Suppressor macrophage treated with lipopolysaccharide for 1 hour (primary cell): Measurements from ENCODE around the gene KCP.

Source experiments
- DNase-seq, 3 donors: peaks; one replicate each; pipeline ENCODE4 v3.0.0-alpha.2; 2020 to 2022

The KCP gene

DNA sequence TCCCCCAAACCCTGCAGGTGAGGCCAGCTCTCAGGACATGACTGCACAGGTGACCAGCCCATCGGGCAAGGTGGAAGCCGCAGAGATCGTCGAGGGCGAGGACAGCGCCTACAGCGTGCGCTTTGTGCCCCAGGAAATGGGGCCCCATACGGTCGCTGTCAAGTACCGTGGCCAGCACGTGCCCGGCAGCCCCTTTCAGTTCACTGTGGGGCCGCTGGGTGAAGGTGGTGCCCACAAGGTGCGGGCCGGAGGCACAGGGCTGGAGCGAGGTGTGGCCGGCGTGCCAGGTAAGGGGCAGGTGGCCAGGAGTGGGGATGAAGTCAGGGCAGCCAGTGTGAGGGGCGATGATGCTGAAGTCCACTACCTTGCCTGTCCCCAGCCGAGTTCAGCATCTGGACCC is 56.1 kb downstream of the KCP start:
- DNase-seq = no peak

DNA sequence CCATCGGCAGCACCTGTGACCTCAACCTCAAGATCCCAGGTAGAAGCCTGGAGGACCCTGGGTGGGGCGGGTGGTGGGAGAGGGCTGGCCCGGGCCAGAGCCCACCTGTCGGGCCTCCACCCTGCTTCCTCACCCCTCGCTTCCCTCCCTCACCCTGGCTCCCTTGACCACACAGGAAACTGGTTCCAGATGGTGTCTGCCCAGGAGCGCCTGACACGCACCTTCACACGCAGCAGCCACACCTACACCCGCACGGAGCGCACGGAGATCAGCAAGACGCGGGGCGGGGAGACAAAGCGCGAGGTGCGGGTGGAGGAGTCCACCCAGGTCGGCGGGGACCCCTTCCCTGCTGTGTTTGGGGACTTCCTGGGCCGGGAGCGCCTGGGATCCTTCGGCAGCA is 56.7 kb downstream of the KCP start:
- DNase-seq = no peak

- DNase-seq = no peak
These were observed 57.8 kb downstream of the KCP start for GRCh38 chr7:128852537-128853254.

GRCh38 chr7:128849804-128850490 is 60.6 kb downstream of the KCP start:
- DNase-seq = no peak

DNA sequence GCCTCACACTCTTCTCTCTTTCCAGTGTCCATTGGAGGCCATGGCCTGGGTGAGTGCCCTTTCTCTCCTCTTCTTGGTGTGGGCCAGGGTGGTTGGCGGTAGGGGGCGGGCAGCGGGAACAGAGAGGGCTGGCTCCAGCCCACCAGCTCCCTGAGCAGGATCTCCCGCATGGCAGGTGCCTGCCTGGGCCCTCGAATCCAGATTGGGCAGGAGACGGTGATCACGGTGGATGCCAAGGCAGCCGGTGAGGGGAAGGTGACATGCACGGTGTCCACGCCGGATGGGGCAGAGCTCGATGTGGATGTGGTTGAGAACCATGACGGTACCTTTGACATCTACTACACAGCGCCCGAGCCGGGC is 61.4 kb downstream of the KCP start:
- DNase-seq = no peak

- no peak for DNase-seq
These were observed 62.0 kb downstream of the KCP start for GRCh38 chr7:128848289-128849155.

GRCh38 chr7:128847721-128848211 is 62.7 kb downstream of the KCP start:
- no peak for DNase-seq

GRCh38 chr7:128846781-128847444 is 63.6 kb downstream of the KCP start:
- no peak for DNase-seq

DNA sequence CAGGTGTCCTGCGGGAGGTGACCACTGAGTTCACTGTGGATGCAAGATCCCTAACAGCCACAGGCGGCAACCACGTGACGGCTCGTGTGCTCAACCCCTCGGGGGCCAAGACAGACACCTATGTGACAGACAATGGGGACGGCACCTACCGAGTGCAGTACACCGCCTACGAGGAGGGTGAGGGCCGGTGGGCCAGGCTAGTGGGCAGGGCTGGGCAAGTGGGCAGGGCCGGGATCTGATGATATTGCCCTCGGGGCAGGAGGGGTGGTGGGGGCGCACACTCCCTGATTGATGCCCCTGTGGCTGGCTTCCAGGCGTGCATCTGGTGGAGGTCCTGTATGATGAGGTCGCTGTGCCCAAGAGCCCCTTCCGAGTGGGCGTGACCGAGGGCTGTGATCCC is 64.5 kb downstream of the KCP start:
- no peak for DNase-seq

DNA sequence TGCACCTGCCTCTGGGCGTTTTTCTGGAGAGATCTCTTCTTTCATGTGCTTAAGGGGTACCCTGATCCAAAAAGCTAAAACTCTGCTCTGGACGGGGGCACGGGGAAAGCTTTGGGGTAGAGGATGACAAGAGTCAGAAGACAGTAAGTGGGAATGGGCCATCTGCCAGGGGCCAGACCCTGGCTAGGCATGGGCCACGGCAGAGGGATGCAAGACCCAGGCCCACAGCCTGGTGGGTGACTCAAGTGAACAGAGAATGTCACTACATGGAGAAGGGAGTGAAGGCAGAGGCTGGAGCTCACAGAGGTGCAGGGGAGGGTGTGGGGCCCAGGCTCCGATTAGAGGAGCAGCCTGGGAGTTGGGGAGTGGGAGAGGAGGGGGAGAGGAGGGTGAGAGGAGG is 65.0 kb downstream of the KCP start:
- no peak for DNase-seq

- no peak for DNase-seq
These were observed 65.7 kb downstream of the KCP start for GRCh38 chr7:128844777-128845311.

- DNase-seq = no peak
These were observed 66.4 kb downstream of the KCP start for GRCh38 chr7:128843938-128844621.

DNA sequence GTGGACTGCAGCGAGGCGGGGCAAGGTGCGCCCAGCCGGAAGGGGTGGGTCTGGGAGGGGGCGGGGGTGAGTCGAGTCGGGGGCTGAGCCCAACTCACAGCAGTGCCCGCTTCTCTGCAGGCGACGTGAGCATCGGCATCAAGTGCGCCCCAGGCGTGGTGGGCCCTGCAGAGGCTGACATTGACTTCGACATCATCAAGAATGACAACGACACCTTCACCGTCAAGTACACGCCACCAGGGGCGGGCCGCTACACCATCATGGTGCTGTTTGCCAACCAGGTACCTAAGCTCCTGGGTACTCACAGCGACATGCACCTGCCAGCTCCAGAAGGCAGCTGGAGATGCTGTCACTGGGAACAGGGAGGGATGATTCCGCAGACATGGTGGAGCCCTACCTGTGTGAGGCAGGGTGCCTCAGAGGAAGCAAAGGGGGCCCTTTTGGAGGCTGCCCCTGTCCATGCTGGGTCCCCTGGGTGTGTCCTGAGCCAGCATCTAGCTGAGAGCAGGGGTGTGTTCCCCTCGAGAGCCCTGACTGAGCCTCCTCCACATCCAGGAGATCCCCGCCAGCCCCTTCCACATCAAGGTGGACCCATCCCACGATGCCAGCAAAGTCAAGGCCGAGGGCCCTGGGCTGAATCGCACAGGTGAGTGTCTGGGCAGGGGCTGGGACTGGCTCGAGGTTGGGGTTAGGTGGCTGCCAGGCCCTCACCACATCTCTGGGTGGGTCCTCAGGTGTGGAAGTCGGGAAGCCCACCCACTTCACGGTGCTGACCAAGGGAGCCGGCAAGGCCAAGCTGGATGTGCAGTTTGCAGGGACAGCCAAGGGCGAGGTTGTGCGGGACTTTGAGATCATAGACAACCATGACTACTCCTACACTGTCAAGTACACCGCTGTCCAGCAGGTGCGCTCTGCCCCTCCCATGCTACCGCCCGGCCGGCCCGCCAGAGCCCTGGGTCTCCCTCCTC is 67.6 kb downstream of the KCP start:
- DNase-seq = no peak

DNA sequence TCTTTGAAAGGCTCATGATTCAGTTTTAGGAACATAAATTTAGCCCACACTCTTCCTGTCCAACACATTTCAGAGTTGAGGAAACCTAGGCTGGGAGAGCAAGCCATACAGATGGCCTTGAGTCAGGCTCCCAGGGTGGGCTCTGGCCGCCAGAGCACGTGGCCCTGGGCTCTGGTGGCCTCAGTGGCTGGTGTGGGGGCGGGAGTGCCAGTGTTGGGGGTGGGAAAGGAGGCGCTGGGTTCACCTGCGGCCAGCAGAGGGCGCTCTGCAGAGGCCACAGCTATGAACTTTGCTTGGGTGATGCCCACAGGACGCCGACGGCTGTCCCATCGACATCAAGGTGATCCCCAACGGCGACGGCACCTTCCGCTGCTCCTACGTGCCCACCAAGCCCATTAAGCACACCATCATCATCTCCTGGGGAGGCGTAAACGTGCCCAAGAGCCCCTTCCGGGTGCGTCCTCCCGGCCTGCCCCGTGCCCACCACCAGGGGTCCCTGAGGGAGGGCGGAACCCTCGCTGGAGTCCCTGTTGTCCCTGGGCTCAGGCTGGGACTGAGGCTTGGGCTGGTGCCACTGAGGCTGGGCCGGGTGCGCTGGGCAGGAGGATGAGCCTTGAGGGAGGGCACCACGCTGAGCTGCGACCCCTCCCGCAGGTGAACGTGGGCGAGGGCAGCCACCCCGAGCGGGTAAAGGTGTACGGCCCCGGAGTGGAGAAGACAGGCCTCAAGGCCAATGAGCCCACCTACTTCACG is 68.4 kb downstream of the KCP start:
- DNase-seq = peak; percentile 71 to 87 (median 71)

DNA sequence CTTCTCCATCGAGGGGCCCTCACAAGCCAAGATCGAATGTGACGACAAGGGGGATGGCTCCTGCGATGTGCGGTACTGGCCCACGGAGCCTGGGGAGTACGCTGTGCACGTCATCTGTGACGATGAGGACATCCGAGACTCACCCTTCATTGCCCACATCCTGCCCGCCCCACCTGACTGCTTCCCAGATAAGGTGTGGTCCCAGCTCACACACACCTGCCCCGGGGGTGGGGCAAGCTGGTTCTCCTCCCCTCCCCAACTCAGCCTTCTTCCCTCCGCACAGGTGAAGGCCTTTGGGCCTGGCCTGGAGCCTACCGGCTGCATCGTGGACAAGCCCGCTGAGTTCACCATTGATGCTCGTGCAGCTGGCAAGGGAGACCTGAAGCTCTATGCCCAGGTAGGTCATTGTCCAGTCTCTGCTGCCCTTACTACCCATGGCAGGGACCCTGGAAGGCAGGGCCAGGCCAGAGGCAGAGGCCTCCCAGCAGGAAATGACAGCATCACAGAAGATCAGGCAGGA is 69.3 kb downstream of the KCP start:
- DNase-seq = no peak

GRCh38 chr7:128840326-128841170 is 70.0 kb downstream of the KCP start:
- no peak for DNase-seq

DNA sequence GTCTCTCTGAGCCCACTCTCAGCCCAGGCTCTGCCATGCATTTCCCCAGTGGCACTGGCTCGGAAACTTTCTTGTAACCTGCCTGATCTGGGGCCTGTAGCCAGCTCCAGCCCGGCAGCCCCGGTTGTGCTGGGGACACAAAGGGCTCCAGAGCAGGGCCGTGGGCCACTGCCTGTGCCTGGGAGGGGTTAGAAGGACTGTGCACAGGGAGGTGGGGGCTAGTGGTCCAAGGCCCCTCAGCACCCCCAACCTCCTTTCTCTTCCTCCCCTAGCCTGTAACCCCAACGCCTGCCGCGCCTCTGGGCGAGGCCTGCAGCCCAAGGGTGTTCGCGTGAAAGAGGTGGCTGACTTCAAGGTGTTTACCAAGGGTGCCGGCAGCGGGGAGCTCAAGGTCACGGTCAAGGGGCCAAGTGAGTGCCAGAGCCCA is 70.7 kb downstream of the KCP start:
- DNase-seq = no peak

- DNase-seq = no peak
These were observed 71.4 kb downstream of the KCP start for GRCh38 chr7:128838981-128839731.
